ENCODE results near the gene IQCK. TPM values are rescaled to one million over a fixed set of nuclear protein-coding genes. Genes with fewer than 3 reads are reported as not detected.

IQCK gene
- total RNA-seq, 1 experiment from 2014 or later = 15.5 TPM

DNA sequence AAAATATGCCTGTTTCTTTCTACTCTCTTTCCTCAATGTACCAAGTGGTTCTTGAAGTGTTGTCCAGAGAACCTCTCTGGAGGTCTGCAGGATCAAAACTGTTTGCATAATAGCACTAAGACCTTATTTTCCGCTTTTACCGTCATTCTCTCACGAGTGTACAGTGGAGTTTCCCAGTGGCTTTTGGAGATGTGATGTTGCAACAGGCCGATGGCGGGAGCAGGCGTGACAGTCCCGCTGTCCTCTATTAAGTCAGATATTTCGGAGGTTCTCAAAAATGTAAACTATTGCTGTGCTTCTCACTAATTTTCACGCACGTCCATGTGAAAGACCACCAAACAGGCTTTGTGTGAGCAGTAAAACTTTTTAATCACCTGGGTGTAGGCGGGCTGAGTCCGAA is 174.8 kb downstream of the IQCK start:
- Histone ChIP-seq H3K4me1 (ENCODE audit: control insufficient read depth, insufficient read depth, low read length) (no peaks in the 10 kb centered on the region), H3K27me3 (ENCODE audit: control insufficient read depth, insufficient read depth, low read length) (peaks cover 2% of the 10 kb centered on the region), H3K4me3 (ENCODE audit: low read depth in 2 of 2, low read length in 2 of 2) (no peak overlapping the region), H3K27ac (ENCODE audit: low read length) (no peak overlapping the region), H3K36me3 (ENCODE audit: control insufficient read depth, insufficient read depth, low read length) (no peaks in the 10 kb centered on the region), H3K9me3 (ENCODE audit: control insufficient read depth, insufficient read depth, low read depth, low read length) (no peaks in the 10 kb centered on the region)
- in situ Hi-C loops (cut with HindIII; ENCODE audit: low pct_unique_long_range_greater_than_20kb, low sequenced_read_pairs) = loop anchor here (25.0 kb wide), 1 partner anchor 256 kb away; no protein-coding TSS in a partner anchor
- CTCF ChIA-PET = no interaction called here
- no peak for ATAC-seq
- POLR2A ChIA-PET = no interaction called here
- no TSS peak for BruUV-seq (replicated peaks)
- no peak for TF ChIP-seq SIN3A (IDR thresholded peaks at IDR 0.05; ENCODE audit: borderline replicate concordance, insufficient read depth, low read depth, low read length)
- no peak for TF ChIP-seq POLR2AphosphoS5 (IDR thresholded peaks at IDR 0.05; ENCODE audit: low read depth, low read length)
- TF ChIP-seq, protein P1, sequence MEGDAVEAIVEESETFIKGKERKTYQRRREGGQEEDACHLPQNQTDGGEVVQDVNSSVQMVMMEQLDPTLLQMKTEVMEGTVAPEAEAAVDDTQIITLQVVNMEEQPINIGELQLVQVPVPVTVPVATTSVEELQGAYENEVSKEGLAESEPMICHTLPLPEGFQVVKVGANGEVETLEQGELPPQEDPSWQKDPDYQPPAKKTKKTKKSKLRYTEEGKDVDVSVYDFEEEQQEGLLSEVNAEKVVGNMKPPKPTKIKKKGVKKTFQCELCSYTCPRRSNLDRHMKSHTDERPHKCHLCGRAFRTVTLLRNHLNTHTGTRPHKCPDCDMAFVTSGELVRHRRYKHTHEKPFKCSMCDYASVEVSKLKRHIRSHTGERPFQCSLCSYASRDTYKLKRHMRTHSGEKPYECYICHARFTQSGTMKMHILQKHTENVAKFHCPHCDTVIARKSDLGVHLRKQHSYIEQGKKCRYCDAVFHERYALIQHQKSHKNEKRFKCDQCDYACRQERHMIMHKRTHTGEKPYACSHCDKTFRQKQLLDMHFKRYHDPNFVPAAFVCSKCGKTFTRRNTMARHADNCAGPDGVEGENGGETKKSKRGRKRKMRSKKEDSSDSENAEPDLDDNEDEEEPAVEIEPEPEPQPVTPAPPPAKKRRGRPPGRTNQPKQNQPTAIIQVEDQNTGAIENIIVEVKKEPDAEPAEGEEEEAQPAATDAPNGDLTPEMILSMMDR (IDR thresholded peaks at IDR 0.05) = no peak
- no peak for TF ChIP-seq TCF7L2 (IDR thresholded peaks at IDR 0.05; ENCODE audit: low read depth, low read length)
- TF ChIP-seq, protein P2, sequence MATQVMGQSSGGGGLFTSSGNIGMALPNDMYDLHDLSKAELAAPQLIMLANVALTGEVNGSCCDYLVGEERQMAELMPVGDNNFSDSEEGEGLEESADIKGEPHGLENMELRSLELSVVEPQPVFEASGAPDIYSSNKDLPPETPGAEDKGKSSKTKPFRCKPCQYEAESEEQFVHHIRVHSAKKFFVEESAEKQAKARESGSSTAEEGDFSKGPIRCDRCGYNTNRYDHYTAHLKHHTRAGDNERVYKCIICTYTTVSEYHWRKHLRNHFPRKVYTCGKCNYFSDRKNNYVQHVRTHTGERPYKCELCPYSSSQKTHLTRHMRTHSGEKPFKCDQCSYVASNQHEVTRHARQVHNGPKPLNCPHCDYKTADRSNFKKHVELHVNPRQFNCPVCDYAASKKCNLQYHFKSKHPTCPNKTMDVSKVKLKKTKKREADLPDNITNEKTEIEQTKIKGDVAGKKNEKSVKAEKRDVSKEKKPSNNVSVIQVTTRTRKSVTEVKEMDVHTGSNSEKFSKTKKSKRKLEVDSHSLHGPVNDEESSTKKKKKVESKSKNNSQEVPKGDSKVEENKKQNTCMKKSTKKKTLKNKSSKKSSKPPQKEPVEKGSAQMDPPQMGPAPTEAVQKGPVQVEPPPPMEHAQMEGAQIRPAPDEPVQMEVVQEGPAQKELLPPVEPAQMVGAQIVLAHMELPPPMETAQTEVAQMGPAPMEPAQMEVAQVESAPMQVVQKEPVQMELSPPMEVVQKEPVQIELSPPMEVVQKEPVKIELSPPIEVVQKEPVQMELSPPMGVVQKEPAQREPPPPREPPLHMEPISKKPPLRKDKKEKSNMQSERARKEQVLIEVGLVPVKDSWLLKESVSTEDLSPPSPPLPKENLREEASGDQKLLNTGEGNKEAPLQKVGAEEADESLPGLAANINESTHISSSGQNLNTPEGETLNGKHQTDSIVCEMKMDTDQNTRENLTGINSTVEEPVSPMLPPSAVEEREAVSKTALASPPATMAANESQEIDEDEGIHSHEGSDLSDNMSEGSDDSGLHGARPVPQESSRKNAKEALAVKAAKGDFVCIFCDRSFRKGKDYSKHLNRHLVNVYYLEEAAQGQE (IDR thresholded peaks at IDR 0.05; ENCODE audit: insufficient read depth in 1 of 2, low read depth in 2 of 2, low read length in 1 of 2) = no peak
- DNase-seq (ENCODE audit: low read depth, low spot score) = no peak
- intact Hi-C loops (cut with micrococcal nuclease; ENCODE audit: unreplicated experiment) = no loop called here

GRCh38 chr16:19894586-19894985 is 176.5 kb downstream of the IQCK start:
- ATAC-seq (no peak), DNase-seq (ENCODE audit: low read depth, low spot score) (no peak)
- in situ Hi-C loops (cut with HindIII; ENCODE audit: low pct_unique_long_range_greater_than_20kb, low sequenced_read_pairs) = loop anchor here (25.0 kb wide), 1 partner anchor 257 kb away; no protein-coding TSS in a partner anchor
- Histone ChIP-seq H3K36me3 (ENCODE audit: control insufficient read depth, insufficient read depth, low read length) (no peaks in the 10 kb centered on the region), H3K27me3 (ENCODE audit: control insufficient read depth, insufficient read depth, low read length) (peaks cover 2% of the 10 kb centered on the region), H3K9me3 (ENCODE audit: control insufficient read depth, insufficient read depth, low read depth, low read length) (no peaks in the 10 kb centered on the region), H3K4me1 (ENCODE audit: control insufficient read depth, insufficient read depth, low read length) (no peaks in the 10 kb centered on the region), H3K27ac (ENCODE audit: low read length) (no peak overlapping the region), H3K4me3 (ENCODE audit: low read depth in 2 of 2, low read length in 2 of 2) (no peak overlapping the region)
- no TSS peak for BruUV-seq (replicated peaks)
- no peak for TF ChIP-seq POLR2AphosphoS5 (IDR thresholded peaks at IDR 0.05; ENCODE audit: low read depth, low read length)
- TF ChIP-seq SIN3A (IDR thresholded peaks at IDR 0.05; ENCODE audit: borderline replicate concordance, insufficient read depth, low read depth, low read length) = no peak
- TF ChIP-seq, protein P2 (IDR thresholded peaks at IDR 0.05; ENCODE audit: insufficient read depth in 1 of 2, low read depth in 2 of 2, low read length in 1 of 2) = no peak
- intact Hi-C loops (cut with micrococcal nuclease; ENCODE audit: unreplicated experiment) = no loop called here
- POLR2A ChIA-PET = no interaction called here
- CTCF ChIA-PET = interaction anchor here (0.5 kb wide), 1 partner anchor 13 kb away, joined by 3 read pairs; no protein-coding TSS in a partner anchor

Data from Panc1 (cell line).